H9 (cell line): ENCODE results near the gene IRX5. TPM values are rescaled to one million over a fixed set of nuclear protein-coding genes. Genes with fewer than 3 reads are reported as not detected.

Source experiments
- DNase-seq: peaks from one replicate; pipeline ENCODE4 v3.0.0-alpha.2; 2017
- H2AFZ ChIP-seq: one replicate; pipeline ENCODE4 v1.6.1; 2013; ENCODE audit warnings: mild to moderate bottlenecking, low read length, control low read depth, moderate library complexity
- H2AK5ac ChIP-seq: 2 replicates; pipeline ENCODE4 v1.6.1; 2013; ENCODE audit warnings: low read length, control low read depth, mixed read lengths; ENCODE audit not compliant: insufficient read length
- H2BK120ac ChIP-seq: one replicate; pipeline ENCODE4 v1.6.1; 2013; ENCODE audit warnings: low read depth, mild to moderate bottlenecking, low read length, control low read depth, inconsistent platforms; ENCODE audit not compliant: poor library complexity, severe bottlenecking
- H2BK12ac ChIP-seq: 2 replicates; pipeline ENCODE4 v1.6.1; 2013; ENCODE audit warnings: low read length, control low read depth, mixed read lengths, low read depth; ENCODE audit not compliant: insufficient read length
- H2BK15ac ChIP-seq: 2 replicates; pipeline ENCODE4 v1.6.1; 2013; ENCODE audit warnings: low read depth, low read length, control low read depth
- H2BK20ac ChIP-seq: one replicate; pipeline ENCODE4 v1.6.1; 2013; ENCODE audit warnings: low read depth, mild to moderate bottlenecking, low read length, control low read depth, inconsistent platforms; ENCODE audit not compliant: poor library complexity, severe bottlenecking
- H2BK5ac ChIP-seq: 2 replicates; pipeline ENCODE4 v1.6.1; 2013; ENCODE audit warnings: low read length, control low read depth, mixed read lengths; ENCODE audit not compliant: insufficient read length
- H3K14ac ChIP-seq: 2 replicates; pipeline ENCODE4 v1.6.1; 2013; ENCODE audit warnings: low read length, control low read depth; ENCODE audit not compliant: insufficient read depth
- H3K18ac ChIP-seq: 2 replicates; pipeline ENCODE4 v1.6.1; 2013; ENCODE audit warnings: low read depth, mild to moderate bottlenecking, mixed read lengths, low read length, control low read depth; ENCODE audit not compliant: insufficient read length
- H3K23ac ChIP-seq: 2 replicates; pipeline ENCODE4 v1.6.1; 2013; ENCODE audit warnings: low read length, control low read depth, mixed read lengths, low read depth; ENCODE audit not compliant: insufficient read length
- H3K23me2 ChIP-seq: 2 replicates; pipeline ENCODE4 v1.6.1; 2013; ENCODE audit warnings: low read depth, mild to moderate bottlenecking, mixed read lengths, low read length, control low read depth; ENCODE audit not compliant: insufficient read length, poor library complexity, severe bottlenecking
- H3K27ac ChIP-seq: 2 replicates; pipeline ENCODE4 v1.5.1; 2013; ENCODE audit warnings: low read length, control low read depth, mixed read lengths, low read depth; ENCODE audit not compliant: insufficient read length
- H3K27me3 ChIP-seq: 2 replicates; pipeline ENCODE4 v1.6.1; 2013; ENCODE audit warnings: low read length, control low read depth, inconsistent platforms; ENCODE audit not compliant: insufficient read depth
- H3K4ac ChIP-seq: 2 replicates; pipeline ENCODE4 v1.6.1; 2013; ENCODE audit warnings: low read depth, mild to moderate bottlenecking, control low read depth, inconsistent platforms, low read length, moderate library complexity
- H3K4me1 ChIP-seq: 2 replicates; pipeline ENCODE4 v1.6.1; 2013; ENCODE audit warnings: low read length, control low read depth, inconsistent platforms; ENCODE audit not compliant: insufficient read depth
- H3K4me2 ChIP-seq: 2 replicates; pipeline ENCODE4 v1.6.1; 2013; ENCODE audit warnings: low read length, control low read depth, mixed read lengths; ENCODE audit not compliant: insufficient read length, insufficient read depth
- H3K56ac ChIP-seq: 2 replicates; pipeline ENCODE4 v1.6.1; 2013; ENCODE audit warnings: low read depth, mild to moderate bottlenecking, mixed read lengths, low read length, control low read depth; ENCODE audit not compliant: insufficient read length
- H3K79me1 ChIP-seq: 2 replicates; pipeline ENCODE4 v1.6.1; 2013; ENCODE audit warnings: low read depth, mild to moderate bottlenecking, moderate library complexity, low read length, control low read depth, inconsistent platforms; ENCODE audit not compliant: insufficient read depth, poor library complexity, severe bottlenecking
- H3K79me2 ChIP-seq: 2 replicates; pipeline ENCODE4 v1.6.1; 2013; ENCODE audit warnings: low read length, control low read depth, inconsistent platforms; ENCODE audit not compliant: insufficient read depth
- H3K9ac ChIP-seq: 2 replicates; pipeline ENCODE4 v1.6.1; 2013; ENCODE audit warnings: low read length, control low read depth, mixed read lengths; ENCODE audit not compliant: insufficient read length; ENCODE audit errors: extremely low read depth
- H3K9me3 ChIP-seq: one replicate; pipeline ENCODE4 v1.6.1; 2013; ENCODE audit warnings: low read depth, low read length, inconsistent platforms; ENCODE audit not compliant: control insufficient read depth
- H3T11ph ChIP-seq: one replicate; pipeline ENCODE4 v1.6.1; 2013; ENCODE audit warnings: mild to moderate bottlenecking, low read length, control low read depth, inconsistent platforms
- H4K20me1 ChIP-seq: one replicate; pipeline ENCODE4 v1.6.1; 2013; ENCODE audit not compliant: control insufficient read depth, insufficient read length, insufficient read depth
- H4K5ac ChIP-seq: 2 replicates; pipeline ENCODE4 v1.6.1; 2013; ENCODE audit warnings: low read depth, mild to moderate bottlenecking, mixed read lengths, low read length, control low read depth; ENCODE audit not compliant: insufficient read length
- H4K8ac ChIP-seq: replicated peaks from 2 replicates; pipeline ENCODE4 v1.6.1; 2013; ENCODE audit warnings: low read length, control low read depth, mixed read lengths, low read depth; ENCODE audit not compliant: insufficient read length
- H4K91ac ChIP-seq: 2 replicates; pipeline ENCODE4 v1.6.1; 2013; ENCODE audit warnings: low read depth, mild to moderate bottlenecking, moderate library complexity, mixed read lengths, low read length, control low read depth; ENCODE audit not compliant: insufficient read length
- H3K27ac Mint-ChIP-seq, 3 experiments: 2 replicates in 2 of 3; 3 replicates in 1 of 3; pipeline ENCODE4 v1.8.0; 2020 to 2021; ENCODE audit warnings: mixed read lengths in 3 of 3, mild to moderate bottlenecking in 1 of 3, moderate library complexity in 1 of 3
- H3K27me3 Mint-ChIP-seq: 2 replicates; pipeline ENCODE4 v1.8.0; 2021; ENCODE audit warnings: low read depth, mild to moderate bottlenecking, moderate library complexity, mixed read lengths
- H3K36me3 Mint-ChIP-seq, 3 experiments: 2 replicates in 2 of 3; 3 replicates in 1 of 3; pipeline ENCODE4 v1.8.0; 2020 to 2021; ENCODE audit warnings: low read depth in 3 of 3, mixed read lengths in 3 of 3; ENCODE audit not compliant: insufficient read depth in 1 of 3
- H3K4me1 Mint-ChIP-seq, 2 experiments: 2 replicates each; pipeline ENCODE4 v1.8.0; 2020; ENCODE audit warnings: mixed read lengths in 2 of 2
- H3K4me3 Mint-ChIP-seq, 2 experiments: 2 replicates in 1 of 2; 3 replicates in 1 of 2; pipeline ENCODE4 v1.8.0; 2020 to 2021; ENCODE audit warnings: mild to moderate bottlenecking in 2 of 2, mixed read lengths in 2 of 2, moderate library complexity in 1 of 2
- H3K9me3 Mint-ChIP-seq, 2 experiments: 2 replicates in 1 of 2; 3 replicates in 1 of 2; pipeline ENCODE4 v1.8.0; 2020; ENCODE audit warnings: mild to moderate bottlenecking in 2 of 2, mixed read lengths in 2 of 2, moderate library complexity in 1 of 2
- WGBS: extraction: QIAGEN DNeasy Blood & Tissue Kit; methylation state at CpG from one replicate; pipeline ENCODE4 v1.1.7; 2013; ENCODE audit warnings: missing lambda C conversion rate, low lambda C conversion rate, mixed read lengths; ENCODE audit not compliant: insufficient read length; ENCODE audit errors: extremely low coverage; 5-methylcytosine and 5-hydroxymethylcytosine counted together
- total RNA-seq: library from RNA; stranded (reverse); gene quantifications from 2 replicates; pipeline ENCODE4 v1.2.1, GENCODE V29; 2021
- TF ChIP-seq, protein P1 (sequence below): fragments of 200-600 bp; sonication (generic); conservative IDR thresholded peaks from 3 replicates; pipeline ENCODE4 v1.8.0; 2021; ENCODE audit warnings: antibody characterized with exemption, mild to moderate bottlenecking

Gene IRX5
- total RNA-seq, 1 experiment from 2014 or later = 0.59 TPM

DNA sequence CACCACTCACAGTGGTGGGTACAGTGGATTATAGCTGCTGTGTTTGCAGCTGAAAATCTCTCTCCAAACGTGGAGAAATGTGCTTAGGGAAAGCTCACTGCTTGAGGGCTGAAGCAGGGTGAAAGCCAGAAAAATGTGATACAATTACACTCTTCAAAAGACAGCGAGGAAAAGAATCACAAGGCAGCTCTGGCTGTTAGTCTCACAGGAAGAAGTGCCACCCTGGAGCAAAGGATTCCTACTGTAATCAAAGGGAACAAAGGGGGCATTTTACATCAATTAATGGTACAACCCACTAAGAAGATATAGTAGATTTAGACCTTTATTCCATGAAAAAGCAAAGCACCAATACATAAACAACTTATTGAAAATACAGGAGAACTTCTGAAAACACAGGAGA is 48.1 kb upstream of the IRX5 start:
- no peaks in the 10 kb centered on the region for H4K20me1 ChIP-seq
- H3K9ac ChIP-seq = no peak overlapping the region
- no CpG with 5 or more reads among the region's 2 CpGs for WGBS
- no peaks in the 10 kb centered on the region for H3K79me2 ChIP-seq
- Mint-ChIP-seq H3K27me3 (peaks cover 2% of the 10 kb centered on the region), H3K4me3 (no peak overlapping the region), H3K9me3 (peaks cover 0 to 5% of the 10 kb centered on the region in 2 experiments; a peak in 4 of 5 replicates), H3K36me3 (peaks cover 0 to 6% (median 0%) of the 10 kb centered on the region in 3 experiments; a peak in 3 of 7 replicates), H3K4me1 (no peaks in the 10 kb centered on the region), H3K27ac (no peak overlapping the region)
- H4K5ac ChIP-seq = no peak overlapping the region
- H2BK15ac ChIP-seq = no peak overlapping the region
- no peak overlapping the region for H4K8ac ChIP-seq
- H2AK5ac ChIP-seq = no peak overlapping the region
- H4K91ac ChIP-seq = no peak overlapping the region
- no peaks in the 10 kb centered on the region for H3K9me3 ChIP-seq
- H2BK20ac ChIP-seq = no peak overlapping the region
- no peak overlapping the region for H3K23ac ChIP-seq
- DNase-seq = no peak
- H3K4ac ChIP-seq = no peak overlapping the region
- no peaks in the 10 kb centered on the region for H3K27me3 ChIP-seq
- H3K18ac ChIP-seq = no peak overlapping the region
- no peaks in the 10 kb centered on the region for H3K79me1 ChIP-seq
- no peak overlapping the region for H3K4me2 ChIP-seq
- no peak overlapping the region for H3K56ac ChIP-seq
- no peaks in the 10 kb centered on the region for H3K23me2 ChIP-seq
- no peak overlapping the region for H3K27ac ChIP-seq
- H3K4me1 ChIP-seq = no peaks in the 10 kb centered on the region
- H3K14ac ChIP-seq = no peak overlapping the region
- no peak overlapping the region for H2BK120ac ChIP-seq
- H2BK12ac ChIP-seq = no peak overlapping the region
- TF ChIP-seq, protein P1, sequence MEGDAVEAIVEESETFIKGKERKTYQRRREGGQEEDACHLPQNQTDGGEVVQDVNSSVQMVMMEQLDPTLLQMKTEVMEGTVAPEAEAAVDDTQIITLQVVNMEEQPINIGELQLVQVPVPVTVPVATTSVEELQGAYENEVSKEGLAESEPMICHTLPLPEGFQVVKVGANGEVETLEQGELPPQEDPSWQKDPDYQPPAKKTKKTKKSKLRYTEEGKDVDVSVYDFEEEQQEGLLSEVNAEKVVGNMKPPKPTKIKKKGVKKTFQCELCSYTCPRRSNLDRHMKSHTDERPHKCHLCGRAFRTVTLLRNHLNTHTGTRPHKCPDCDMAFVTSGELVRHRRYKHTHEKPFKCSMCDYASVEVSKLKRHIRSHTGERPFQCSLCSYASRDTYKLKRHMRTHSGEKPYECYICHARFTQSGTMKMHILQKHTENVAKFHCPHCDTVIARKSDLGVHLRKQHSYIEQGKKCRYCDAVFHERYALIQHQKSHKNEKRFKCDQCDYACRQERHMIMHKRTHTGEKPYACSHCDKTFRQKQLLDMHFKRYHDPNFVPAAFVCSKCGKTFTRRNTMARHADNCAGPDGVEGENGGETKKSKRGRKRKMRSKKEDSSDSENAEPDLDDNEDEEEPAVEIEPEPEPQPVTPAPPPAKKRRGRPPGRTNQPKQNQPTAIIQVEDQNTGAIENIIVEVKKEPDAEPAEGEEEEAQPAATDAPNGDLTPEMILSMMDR = no peak
- no peak overlapping the region for H2BK5ac ChIP-seq
- no peak overlapping the region for H2AFZ ChIP-seq
- H3T11ph ChIP-seq = no peak overlapping the region
